PC-3 (cell line): ENCODE measurements around the gene POLA1. TPM values are rescaled to one million over a fixed set of nuclear protein-coding genes. Genes with fewer than 3 reads are reported as not detected.

Source experiments
- ATAC-seq: fragments of 200-7000 bp; cut with Tn5 transposase; 2 replicates; pipeline ENCODE4 v1.9.1; 2020; ENCODE audit warnings: mild to moderate bottlenecking, moderate library complexity
- BruUV-seq: library from RNA; stranded (reverse); fragments of 400-500 nt; replicated peaks from 2 replicates; lab custom pipeline; 2021; lab: Mats Ljungman, UMichigan
- CTCF ChIA-PET: fragments of 300-600 bp; sonication (Branson Sonifier 250); formaldehyde crosslinking; loops from one replicate; lab custom pipeline; 2022; ENCODE audit warnings: antibody characterized with exemption; lab: Charles Lee
- POLR2A ChIA-PET: fragments of 300-600 bp; sonication (Branson Sonifier 250); formaldehyde crosslinking; loops from one replicate; lab custom pipeline; 2022; ENCODE audit warnings: antibody characterized with exemption; ENCODE audit not compliant: unreplicated experiment; lab: Charles Lee
- DNase-seq: peaks from one replicate; pipeline ENCODE4 v3.0.0-alpha.2; 2015
- H2AFZ ChIP-seq: fragments of 300-600 bp; sonication (generic); 2 replicates; pipeline ENCODE4 v1.6.0; 2016; ENCODE audit warnings: antibody characterized with exemption, low read length
- H3F3A ChIP-seq: fragments of 300-600 bp; sonication (generic); one replicate; pipeline ENCODE4 v1.6.0; 2017; ENCODE audit warnings: antibody characterized with exemption, low read length, control low read depth, mild to moderate bottlenecking; ENCODE audit not compliant: unreplicated experiment
- H3K27ac ChIP-seq: fragments of 300-600 bp; sonication (generic); 2 replicates; pipeline ENCODE4 v1.5.1; 2016; ENCODE audit warnings: mild to moderate bottlenecking, low read length
- H3K27me3 ChIP-seq: fragments of 300-600 bp; sonication (generic); 2 replicates; pipeline ENCODE4 v1.6.1; 2016; ENCODE audit warnings: low read length, mixed read lengths
- H3K36me3 ChIP-seq: fragments of 300-600 bp; sonication (generic); 2 replicates; pipeline ENCODE4 v1.6.1; 2016; ENCODE audit warnings: low read depth, mixed run types, low read length, mixed read lengths
- H3K4me1 ChIP-seq: fragments of 300-600 bp; sonication (generic); 2 replicates; pipeline ENCODE4 v1.5.1; 2016; ENCODE audit warnings: low read length; ENCODE audit not compliant: insufficient read depth
- H3K4me2 ChIP-seq: fragments of 300-600 bp; sonication (generic); 2 replicates; pipeline ENCODE4 v1.6.0; 2016; ENCODE audit warnings: low read length
- H3K4me3 ChIP-seq: fragments of 300-600 bp; sonication (generic); 2 replicates; pipeline ENCODE4 v1.5.1; 2016; ENCODE audit warnings: mild to moderate bottlenecking, low read length, mixed read lengths
- H3K79me2 ChIP-seq: fragments of 300-600 bp; sonication (generic); 2 replicates; pipeline ENCODE4 v1.6.1; 2017; ENCODE audit warnings: low read length, mixed read lengths
- H3K9ac ChIP-seq: fragments of 300-600 bp; sonication (generic); 2 replicates; pipeline ENCODE4 v1.6.0; 2016; ENCODE audit warnings: mild to moderate bottlenecking, low read length
- H3K9me2 ChIP-seq: fragments of 300-600 bp; sonication (generic); replicated peaks from 2 replicates; pipeline ENCODE4 v1.6.1; 2016; ENCODE audit warnings: mixed run types, low read length, mixed read lengths
- H3K9me3 ChIP-seq: fragments of 300-600 bp; sonication (generic); 2 replicates; pipeline ENCODE4 v1.6.1; 2016; ENCODE audit warnings: low read length, mixed read lengths
- H4K20me1 ChIP-seq: fragments of 300-600 bp; sonication (generic); 2 replicates; pipeline ENCODE4 v1.6.1; 2016; ENCODE audit warnings: low read length, mixed read lengths
- CTCF ChIP-seq: fragments of 300-600 bp; sonication (generic); conservative IDR thresholded peaks from 2 replicates; pipeline ENCODE4 v1.5.1; 2017; ENCODE audit warnings: antibody characterized with exemption, low read depth, mild to moderate bottlenecking, low read length
- EZH2 ChIP-seq: fragments of 300-600 bp; sonication (generic); IDR thresholded peaks from one replicate; pipeline ENCODE4 v1.6.1; 2017; ENCODE audit warnings: antibody characterized with exemption, mild to moderate bottlenecking, low read length; ENCODE audit not compliant: unreplicated experiment
- EZH2phosphoT487 ChIP-seq: fragments of 300-600 bp; sonication (generic); IDR thresholded peaks from 2 replicates; pipeline ENCODE4 v1.6.1; 2018; ENCODE audit warnings: mild to moderate bottlenecking, antibody characterized with exemption, low read length, borderline replicate concordance
- intact Hi-C: fragments of 100-400 bp; cut with micrococcal nuclease; formaldehyde crosslinking; loops from 2 replicates; pipeline ENCODE4 v1.9.0; 2023
- total RNA-seq: library from RNA; depleted of rRNA; stranded (reverse); fragments of >200 nt; gene quantifications from 2 replicates; pipeline ENCODE4 v1.2.3, GENCODE V29; 2014

POLA1 gene
- total RNA-seq, 1 experiment from 2014 or later, result 19.6 TPM

DNA sequence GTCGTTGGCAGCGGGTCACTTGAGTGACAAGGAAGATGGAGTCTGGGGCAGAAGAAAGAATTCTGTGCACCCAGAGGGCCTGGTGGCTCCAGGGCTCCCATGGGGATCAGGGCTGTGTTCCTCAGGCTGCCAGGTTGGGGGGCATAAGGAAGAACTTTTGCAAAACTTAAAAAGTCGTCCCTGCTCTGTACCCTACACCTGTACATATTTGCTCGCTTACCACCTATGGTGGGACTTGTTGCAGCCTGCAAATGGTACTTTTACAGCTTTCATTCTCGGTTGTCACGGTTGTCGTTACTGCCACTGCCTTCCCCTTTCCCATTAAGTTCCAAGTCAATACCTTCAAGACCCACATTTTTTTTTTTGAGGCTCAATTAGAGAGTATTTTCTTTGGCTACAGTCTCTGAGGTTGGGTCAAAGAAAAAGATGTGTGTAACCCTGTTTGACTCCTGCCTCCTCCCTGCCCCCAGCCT, 312.9 kb downstream of the POLA1 start:
- no peaks in the 10 kb centered on the region for H3K9me3 ChIP-seq
- H3K36me3 ChIP-seq, result no peaks in the 10 kb centered on the region
- no peaks in the 10 kb centered on the region for H4K20me1 ChIP-seq
- H3K27me3 ChIP-seq, result peaks cover 73% of the 10 kb centered on the region
- H3K9ac ChIP-seq, result no peak overlapping the region
- no peak for DNase-seq
- intact Hi-C loops, result loop anchor here (5.0 to 10.0 kb wide), 2 partner anchors 136 to 172 kb away; no protein-coding TSS in a partner anchor
- BruUV-seq, result no TSS peak
- H3K79me2 ChIP-seq, result no peaks in the 10 kb centered on the region
- no peak for ATAC-seq
- no peak overlapping the region for H2AFZ ChIP-seq
- H3K4me3 ChIP-seq, result peak overlapping the region; percentile 44; the same call in 1 of the 2 replicates
- H3F3A ChIP-seq, result no peaks in the 10 kb centered on the region
- H3K4me1 ChIP-seq, result peaks cover 8% of the 10 kb centered on the region; the same call in 1 of the 2 replicates
- no peak for TF ChIP-seq CTCF
- TF ChIP-seq EZH2phosphoT487, result no peak
- TF ChIP-seq EZH2, result no peak
- CTCF ChIA-PET, result no interaction called here
- POLR2A ChIA-PET, result no interaction called here
- peak overlapping the region; percentile 68 for H3K4me2 ChIP-seq
- H3K27ac ChIP-seq, result no peak overlapping the region
- H3K9me2 ChIP-seq, result no peaks in the 10 kb centered on the region

GRCh38 chrX:25007059-25008053, 313.6 kb downstream of the POLA1 start:
- BruUV-seq, result no TSS peak
- H3K4me3 ChIP-seq, result peak overlapping the region; percentile 44; the same call in 1 of the 2 replicates
- H3K4me1 ChIP-seq, result peaks cover 8% of the 10 kb centered on the region; the same call in 1 of the 2 replicates
- ChIA-PET POLR2A (no interaction called here), CTCF (no interaction called here)
- H3K9ac ChIP-seq, result no peak overlapping the region
- no peaks in the 10 kb centered on the region for H3K9me2 ChIP-seq
- no peak overlapping the region for H3K27ac ChIP-seq
- H3K27me3 ChIP-seq, result peaks cover 80% of the 10 kb centered on the region
- H3K79me2 ChIP-seq, result no peaks in the 10 kb centered on the region
- H3F3A ChIP-seq, result no peaks in the 10 kb centered on the region
- no peaks in the 10 kb centered on the region for H3K36me3 ChIP-seq
- DNase-seq (no peak), ATAC-seq (peak; percentile 30)
- no peaks in the 10 kb centered on the region for H4K20me1 ChIP-seq
- no peak overlapping the region for H2AFZ ChIP-seq
- intact Hi-C loops, result loop anchor here (5.0 to 10.0 kb wide), 2 partner anchors 135 to 173 kb away; no protein-coding TSS in a partner anchor
- no peaks in the 10 kb centered on the region for H3K9me3 ChIP-seq
- TF ChIP-seq CTCF, result no peak
- TF ChIP-seq EZH2phosphoT487, result peak; percentile 76; the same call in 1 of the 2 replicates
- peak; percentile 96 for TF ChIP-seq EZH2
- peak overlapping the region; percentile 68 for H3K4me2 ChIP-seq
